HEK293 (cell line): ENCODE measurements around the gene TMEM243.

Experiments used
- CTCF ChIA-PET: fragments of 350-600 bp; formaldehyde crosslinking; extraction: SDS; loops from one replicate; lab custom pipeline; 2021; ENCODE audit warnings: antibody characterized with exemption; lab: Yijun Ruan, JAX
- POLR2A ChIA-PET: fragments of 300-600 bp; formaldehyde crosslinking; extraction: SDS; loops from one replicate; lab custom pipeline; 2020; ENCODE audit warnings: antibody characterized with exemption, inconsistent platforms; lab: Yijun Ruan, JAX
- H3K27ac ChIP-seq: fragments of 200-500 bp; sonication (Bioruptor generic); 2 replicates; pipeline ENCODE4 v1.5.1; 2014; ENCODE audit warnings: low read depth, low read length, control low read depth, inconsistent platforms; ENCODE audit errors: extremely low read depth
- H3K36me3 ChIP-seq, 2 experiments: fragments of 200-500 bp in 1 of 2; sonication (Bioruptor generic) in 1 of 2; 1 replicate in 1 of 2; 2 replicates in 1 of 2; pipeline ENCODE4 v1.5.1; 2014 to 2017; ENCODE audit warnings: inconsistent platforms in 2 of 2, low read length in 2 of 2; ENCODE audit not compliant: control insufficient read depth in 2 of 2, insufficient read depth in 1 of 2
- H3K4me1 ChIP-seq: fragments of 200-500 bp; sonication (Bioruptor generic); 2 replicates; pipeline ENCODE4 v1.5.1; 2014; ENCODE audit warnings: mild to moderate bottlenecking, low read length, inconsistent platforms; ENCODE audit not compliant: control insufficient read depth, insufficient read depth
- H3K4me3 ChIP-seq: 2 replicates; pipeline ENCODE4 v1.5.1; 2011; ENCODE audit warnings: low read depth, mild to moderate bottlenecking, control low read depth, low read length, moderate library complexity
- H3K9me3 ChIP-seq: fragments of 200-500 bp; sonication (Bioruptor generic); 2 replicates; pipeline ENCODE4 v1.5.1; 2014; ENCODE audit warnings: low read depth, low read length, inconsistent platforms; ENCODE audit not compliant: control insufficient read depth, insufficient read depth
- ELK4 ChIP-seq: IDR thresholded peaks from 2 replicates; pipeline ENCODE4 v1.6.1; 2011; ENCODE audit warnings: mild to moderate bottlenecking, low read depth, low read length, borderline replicate concordance
- GLI2 ChIP-seq: fragments of 450-650 bp; formaldehyde crosslinking; IDR thresholded peaks from 2 replicates; pipeline ENCODE4; 2017; ENCODE audit warnings: missing biosample characterization, missing genetic modification characterization, low read depth, borderline replicate concordance
- GLIS2 ChIP-seq: fragments of 450-650 bp; formaldehyde crosslinking; IDR thresholded peaks from 2 replicates; pipeline ENCODE4 v1.5.1; 2016; ENCODE audit warnings: missing biosample characterization, missing genetic modification characterization
- HOXA7 ChIP-seq: sonication (generic); formaldehyde crosslinking; IDR thresholded peaks from 2 replicates; pipeline ENCODE4 v1.8.1; 2022; ENCODE audit warnings: missing genetic modification reagents, borderline replicate concordance
- PATZ1 ChIP-seq: fragments of 450-650 bp; formaldehyde crosslinking; IDR thresholded peaks from 2 replicates; pipeline ENCODE4 v1.5.1; 2016; ENCODE audit warnings: missing biosample characterization, missing genetic modification characterization
- SCRT1 ChIP-seq: fragments of 450-650 bp; formaldehyde crosslinking; IDR thresholded peaks from 2 replicates; pipeline ENCODE4 v1.5.1; 2016; ENCODE audit warnings: missing biosample characterization, missing genetic modification characterization, borderline replicate concordance
- SP2 ChIP-seq: fragments of 450-650 bp; formaldehyde crosslinking; IDR thresholded peaks from 2 replicates; pipeline ENCODE4 v1.5.1; 2016; ENCODE audit warnings: missing biosample characterization, missing genetic modification characterization
- TCF7L2 ChIP-seq: IDR thresholded peaks from 2 replicates; pipeline ENCODE4 v1.6.1; 2011; ENCODE audit warnings: low read depth, mild to moderate bottlenecking, inconsistent platforms, low read length, moderate library complexity, borderline replicate concordance
- ZFP69B ChIP-seq: fragments of 450-650 bp; formaldehyde crosslinking; IDR thresholded peaks from 2 replicates; pipeline ENCODE4 v1.5.1; 2016; ENCODE audit warnings: missing biosample characterization, missing genetic modification characterization
- ZNF138 ChIP-seq: fragments of 450-650 bp; formaldehyde crosslinking; IDR thresholded peaks from 2 replicates; pipeline ENCODE4 v1.5.1; 2016; ENCODE audit warnings: missing biosample characterization, missing genetic modification characterization, borderline replicate concordance
- ZNF175 ChIP-seq: fragments of 450-650 bp; formaldehyde crosslinking; IDR thresholded peaks from 2 replicates; pipeline ENCODE4 v1.5.1; 2016; ENCODE audit warnings: missing biosample characterization, missing genetic modification characterization
- ZNF18 ChIP-seq: fragments of 450-650 bp; formaldehyde crosslinking; IDR thresholded peaks from 2 replicates; pipeline ENCODE4 v1.5.1; 2016; ENCODE audit warnings: missing biosample characterization, missing genetic modification characterization
- ZNF19 ChIP-seq: fragments of 450-650 bp; formaldehyde crosslinking; IDR thresholded peaks from 2 replicates; pipeline ENCODE4; 2016; ENCODE audit warnings: missing biosample characterization, missing genetic modification characterization, low read depth
- ZNF26 ChIP-seq: fragments of 450-650 bp; formaldehyde crosslinking; IDR thresholded peaks from 2 replicates; pipeline ENCODE4 v1.5.1; 2016; ENCODE audit warnings: missing biosample characterization, missing genetic modification characterization
- ZNF324 ChIP-seq: fragments of 450-650 bp; formaldehyde crosslinking; IDR thresholded peaks from 2 replicates; pipeline ENCODE4 v1.5.1; 2016; ENCODE audit warnings: missing biosample characterization, missing genetic modification characterization
- ZNF416 ChIP-seq: fragments of 450-650 bp; formaldehyde crosslinking; IDR thresholded peaks from 2 replicates; pipeline ENCODE4 v1.5.1; 2016; ENCODE audit warnings: missing biosample characterization, missing genetic modification characterization
- ZNF488 ChIP-seq: fragments of 450-650 bp; formaldehyde crosslinking; IDR thresholded peaks from 2 replicates; pipeline ENCODE4 v1.5.1; 2016; ENCODE audit warnings: missing biosample characterization, missing genetic modification characterization
- ZNF530 ChIP-seq: fragments of 450-650 bp; formaldehyde crosslinking; IDR thresholded peaks from 2 replicates; pipeline ENCODE4 v1.5.1; 2016; ENCODE audit warnings: low read depth, missing biosample characterization, missing genetic modification characterization
- ZNF544 ChIP-seq: fragments of 450-650 bp; formaldehyde crosslinking; IDR thresholded peaks from 2 replicates; pipeline ENCODE4 v1.5.0; 2017; ENCODE audit warnings: missing biosample characterization, missing genetic modification characterization
- ZNF548 ChIP-seq: fragments of 450-650 bp; formaldehyde crosslinking; IDR thresholded peaks from 2 replicates; pipeline ENCODE4 v1.5.1; 2016; ENCODE audit warnings: missing biosample characterization, missing genetic modification characterization
- ZNF555 ChIP-seq: fragments of 450-650 bp; formaldehyde crosslinking; conservative IDR thresholded peaks from 2 replicates; pipeline ENCODE4 v1.5.1; 2017; ENCODE audit warnings: missing biosample characterization, mild to moderate bottlenecking, missing genetic modification characterization, inconsistent platforms
- ZNF596 ChIP-seq: fragments of 450-650 bp; IDR thresholded peaks from 2 replicates; pipeline ENCODE4 v1.5.0; 2018; ENCODE audit warnings: missing biosample characterization, mild to moderate bottlenecking, missing genetic modification characterization, moderate library complexity
- ZNF670 ChIP-seq: fragments of 450-650 bp; formaldehyde crosslinking; IDR thresholded peaks from 2 replicates; pipeline ENCODE4 v1.5.1; 2016; ENCODE audit warnings: missing biosample characterization, missing genetic modification characterization, low read depth
- ZNF791 ChIP-seq: fragments of 450-650 bp; formaldehyde crosslinking; IDR thresholded peaks from 2 replicates; pipeline ENCODE4 v1.5.1; 2016; ENCODE audit warnings: missing biosample characterization, missing genetic modification characterization
- ZNF792 ChIP-seq: fragments of 450-650 bp; formaldehyde crosslinking; IDR thresholded peaks from 2 replicates; pipeline ENCODE4 v1.5.1; 2016; ENCODE audit warnings: missing biosample characterization, missing genetic modification characterization

The TMEM243 gene

GRCh38 chr7:87213252-87213651, 6.3 kb downstream of the TMEM243 start:
- H3K36me3 ChIP-seq: peaks cover 0 to 20% of the 10 kb centered on the region in 2 experiments; a peak in 2 of 3 replicates
- TF ChIP-seq ZNF488 (tag by site-specific recombination) (no peak), ELK4 (no peak), ZNF544 (tag by site-specific recombination) (no peak), ZNF548 (tag by site-specific recombination) (no peak), SP2 (tag by site-specific recombination) (no peak), TCF7L2 (no peak), ZNF138 (no peak), GLI2 (tag by site-specific recombination) (no peak), ZNF670 (tag by site-specific recombination) (no peak)
- TF ChIP-seq, all 188 proteins: peak for 0
- ChIA-PET CTCF (interaction anchor here (0.6 to 1.3 kb wide), 3 partner anchors 9 to 572 kb away, joined by 3 to 4 read pairs (median 3); no protein-coding TSS in a partner anchor), POLR2A (no interaction called here)
- Histone ChIP-seq H3K4me1 (no peaks in the 10 kb centered on the region; the same call in 1 of the 2 replicates), H3K9me3 (no peaks in the 10 kb centered on the region), H3K4me3 (no peak overlapping the region), H3K27ac (no peak overlapping the region)

GRCh38 chr7:87212498-87212897, 7.0 kb downstream of the TMEM243 start:
- peaks cover 0 to 17% of the 10 kb centered on the region in 2 experiments; a peak in 2 of 3 replicates for H3K36me3 ChIP-seq
- ChIA-PET CTCF (interaction anchor here (0.6 to 0.9 kb wide), 3 partner anchors 9 to 126 kb away, joined by 3 read pairs; no protein-coding TSS in a partner anchor), POLR2A (no interaction called here)
- TF ChIP-seq ZFP69B (tag by site-specific recombination) (no peak), ZNF19 (no peak), ZNF416 (no peak), ZNF555 (tag by site-specific recombination) (no peak), ZNF530 (tag by site-specific recombination) (no peak), ZNF792 (tag by site-specific recombination) (no peak), ZNF26 (tag by site-specific recombination) (no peak), ZNF324 (tag by site-specific recombination) (no peak), ZNF791 (tag by site-specific recombination) (no peak), SCRT1 (tag by site-specific recombination) (no peak), ZNF596 (tag by site-specific recombination) (no peak), GLIS2 (no peak), ZNF175 (tag by site-specific recombination) (no peak), ZNF18 (tag by site-specific recombination) (no peak), HOXA7 (CRISPR knock-in tag) (no peak), PATZ1 (no peak)
- no peak overlapping the region for H3K4me3 ChIP-seq
- H3K27ac ChIP-seq: no peak overlapping the region
- no peaks in the 10 kb centered on the region for H3K9me3 ChIP-seq
- no peaks in the 10 kb centered on the region; the same call in 1 of the 2 replicates for H3K4me1 ChIP-seq
